ENCODE results near the gene OR14C36. TPM values are rescaled to one million over a fixed set of nuclear protein-coding genes. Genes with fewer than 3 reads are reported as not detected.

OR14C36 gene
- total and polyA plus RNA-seq, 2 donors (not counting 3 experiments of a cell fraction or from before 2014, with no cell fraction given) = not detected

GRCh38 chr1:248316796-248317195, 31.8 kb upstream of the OR14C36 start:
- FAIRE-seq (no peak), DNase-seq (ENCODE audit: low read depth, low spot score) (no peak)
- Histone ChIP-seq H3K27me3 (ENCODE audit: control insufficient read depth in 2 of 2, insufficient read depth in 2 of 2, low read length in 2 of 2) (no peaks in the 10 kb centered on the region), H3K4me3 (replicated peaks in 1 of 3; ENCODE audit: insufficient read depth in 1 of 3, low read depth in 1 of 3, low read length in 3 of 3) (no peak overlapping the region), H3K9me1 (replicated peaks; ENCODE audit: control insufficient read depth, extremely low read depth, insufficient read depth, low read length) (no peaks in the 10 kb centered on the region), H3K36me3 (ENCODE audit: control insufficient read depth in 2 of 2, extremely low read depth in 1 of 2, insufficient read depth in 2 of 2, low read length in 2 of 2) (no peaks in the 10 kb centered on the region), H4K20me1 (replicated peaks; ENCODE audit: control insufficient read depth, extremely low read depth, insufficient read depth, low read length) (no peaks in the 10 kb centered on the region), H3K4me1 (ENCODE audit: control insufficient read depth, extremely low read depth, insufficient read depth, low read length) (no peaks in the 10 kb centered on the region), H3K79me2 (ENCODE audit: control insufficient read depth, insufficient read depth, low read length) (no peaks in the 10 kb centered on the region), H3K9me3 (replicated peaks; ENCODE audit: control insufficient read depth, insufficient read depth, low read length) (no peaks in the 10 kb centered on the region), H3K27ac (ENCODE audit: insufficient read depth, low read depth, low read length) (no peak overlapping the region), H3K9ac (replicated peaks; ENCODE audit: extremely low read depth, insufficient read depth, low read length) (no peak overlapping the region), H3K4me2 (ENCODE audit: insufficient read depth, low read length) (no peak overlapping the region), H2AFZ (ENCODE audit: low read depth, low read length) (no peak overlapping the region)
- CTCF ChIA-PET = no interaction called here
- no peak for TF ChIP-seq MAX (IDR thresholded peaks at IDR 0.05; ENCODE audit: insufficient read depth, insufficient read length)
- no peak for TF ChIP-seq FOS (IDR thresholded peaks at IDR 0.05; ENCODE audit: borderline replicate concordance, insufficient read depth, low read length)
- no peak for TF ChIP-seq GATA2 (IDR thresholded peaks at IDR 0.05; ENCODE audit: insufficient read depth, insufficient read length, low read depth, low read length)
- dilution Hi-C loops (cut with MboI; ENCODE audit: extremely low pct_ligation_motif_present, low sequenced_read_pairs) = no loop called here
- POLR2A ChIA-PET = no interaction called here
- no TSS peak for BruUV-seq (replicated peaks)
- intact Hi-C loops (cut with micrococcal nuclease) = no loop called here

GRCh38 chr1:248324468-248324867, 24.1 kb upstream of the OR14C36 start, which contains the start of gene OR2M7:
Gene OR2M7 (minus strand): TSS chr1:248324568. CDS start chr1:248324568, 0 bp downstream.
- no TSS peak for BruUV-seq (replicated peaks)
- POLR2A ChIA-PET = no interaction called here
- Histone ChIP-seq H3K27ac (ENCODE audit: insufficient read depth, low read depth, low read length) (no peak within 1 kb of the TSS), H2AFZ (ENCODE audit: low read depth, low read length) (no peak within 1 kb of the TSS), H4K20me1 (replicated peaks; ENCODE audit: control insufficient read depth, extremely low read depth, insufficient read depth, low read length) (no peaks in the 10 kb centered on the region), H3K27me3 (ENCODE audit: control insufficient read depth in 2 of 2, insufficient read depth in 2 of 2, low read length in 2 of 2) (no peaks in the 10 kb centered on the region), H3K9me3 (replicated peaks; ENCODE audit: control insufficient read depth, insufficient read depth, low read length) (no peaks in the 10 kb centered on the region), H3K36me3 (ENCODE audit: control insufficient read depth in 2 of 2, extremely low read depth in 1 of 2, insufficient read depth in 2 of 2, low read length in 2 of 2) (no peaks in the 10 kb centered on the region), H3K9me1 (replicated peaks; ENCODE audit: control insufficient read depth, extremely low read depth, insufficient read depth, low read length) (no peaks in the 10 kb centered on the region), H3K4me2 (ENCODE audit: insufficient read depth, low read length) (no peak within 1 kb of the TSS), H3K79me2 (ENCODE audit: control insufficient read depth, insufficient read depth, low read length) (no peaks in the 10 kb centered on the region), H3K9ac (replicated peaks; ENCODE audit: extremely low read depth, insufficient read depth, low read length) (no peak within 1 kb of the TSS), H3K4me1 (ENCODE audit: control insufficient read depth, extremely low read depth, insufficient read depth, low read length) (no peaks in the 10 kb centered on the region), H3K4me3 (replicated peaks in 1 of 3; ENCODE audit: insufficient read depth in 1 of 3, low read depth in 1 of 3, low read length in 3 of 3) (no peak within 1 kb of the TSS)
- no peak for DNase-seq (ENCODE audit: low read depth, low spot score)
- CTCF ChIA-PET = no interaction called here
- TF ChIP-seq POLR2AphosphoS5 (IDR thresholded peaks at IDR 0.05; ENCODE audit: insufficient read depth, low read depth, low read length) = no peak
- no peak for TF ChIP-seq POLR2A (IDR thresholded peaks at IDR 0.05; ENCODE audit: low read depth, low read length)
- TF ChIP-seq JUN (IDR thresholded peaks at IDR 0.05; ENCODE audit: borderline replicate concordance, insufficient read depth, insufficient read length, low read depth) = no peak
- TF ChIP-seq MYC (IDR thresholded peaks at IDR 0.05; ENCODE audit: low read depth, low read length) = no peak
- no peak for TF ChIP-seq EZH2 (IDR thresholded peaks at IDR 0.05; ENCODE audit: borderline replicate concordance, low read depth, low read length, severe bottlenecking)
- no peak for TF ChIP-seq GATA2 (IDR thresholded peaks at IDR 0.05; ENCODE audit: insufficient read depth, insufficient read length, low read depth, low read length)
- TF ChIP-seq MAX (IDR thresholded peaks at IDR 0.05; ENCODE audit: insufficient read depth, insufficient read length) = no peak
- TF ChIP-seq FOS (IDR thresholded peaks at IDR 0.05; ENCODE audit: borderline replicate concordance, insufficient read depth, low read length) = no peak
- TF ChIP-seq, protein P1, sequence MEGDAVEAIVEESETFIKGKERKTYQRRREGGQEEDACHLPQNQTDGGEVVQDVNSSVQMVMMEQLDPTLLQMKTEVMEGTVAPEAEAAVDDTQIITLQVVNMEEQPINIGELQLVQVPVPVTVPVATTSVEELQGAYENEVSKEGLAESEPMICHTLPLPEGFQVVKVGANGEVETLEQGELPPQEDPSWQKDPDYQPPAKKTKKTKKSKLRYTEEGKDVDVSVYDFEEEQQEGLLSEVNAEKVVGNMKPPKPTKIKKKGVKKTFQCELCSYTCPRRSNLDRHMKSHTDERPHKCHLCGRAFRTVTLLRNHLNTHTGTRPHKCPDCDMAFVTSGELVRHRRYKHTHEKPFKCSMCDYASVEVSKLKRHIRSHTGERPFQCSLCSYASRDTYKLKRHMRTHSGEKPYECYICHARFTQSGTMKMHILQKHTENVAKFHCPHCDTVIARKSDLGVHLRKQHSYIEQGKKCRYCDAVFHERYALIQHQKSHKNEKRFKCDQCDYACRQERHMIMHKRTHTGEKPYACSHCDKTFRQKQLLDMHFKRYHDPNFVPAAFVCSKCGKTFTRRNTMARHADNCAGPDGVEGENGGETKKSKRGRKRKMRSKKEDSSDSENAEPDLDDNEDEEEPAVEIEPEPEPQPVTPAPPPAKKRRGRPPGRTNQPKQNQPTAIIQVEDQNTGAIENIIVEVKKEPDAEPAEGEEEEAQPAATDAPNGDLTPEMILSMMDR (IDR thresholded peaks at IDR 0.05; ENCODE audit: extremely low read depth in 1 of 2, insufficient read depth in 1 of 2, low read depth in 1 of 2, low read length in 2 of 2) = no peak
- FAIRE-seq = no peak
- intact Hi-C loops (cut with micrococcal nuclease) = no loop called here
- dilution Hi-C loops (cut with MboI; ENCODE audit: extremely low pct_ligation_motif_present, low sequenced_read_pairs) = no loop called here

Measured in endothelial cell of umbilical vein (primary cell).